ENCODE results near the gene PLEKHM3.

PLEKHM3 gene

GRCh38 chr2:207852791-207853190 lies 172.5 kb downstream of the PLEKHM3 start:
- ATAC-seq = no peak

- no peak for ATAC-seq
These were observed 175.9 kb downstream of the PLEKHM3 start for GRCh38 chr2:207849443-207849842.

GRCh38 chr2:207848545-207848928 lies 176.8 kb downstream of the PLEKHM3 start:
- no peak for ATAC-seq

- no peak for ATAC-seq
These were observed 177.4 kb downstream of the PLEKHM3 start for GRCh38 chr2:207847807-207848544.

GRCh38 chr2:207847098-207847806 lies 178.1 kb downstream of the PLEKHM3 start:
- ATAC-seq = no peak

GRCh38 chr2:207845202-207845864 lies 180.0 kb downstream of the PLEKHM3 start:
- ATAC-seq = no peak

GRCh38 chr2:207844648-207845047 lies 180.7 kb downstream of the PLEKHM3 start:
- no peak for ATAC-seq

- ATAC-seq = no peak
These were observed 185.2 kb downstream of the PLEKHM3 start for GRCh38 chr2:207840101-207840500.

GRCh38 chr2:207839575-207839974 lies 185.8 kb downstream of the PLEKHM3 start:
- ATAC-seq = no peak

GRCh38 chr2:207839028-207839427 lies 186.3 kb downstream of the PLEKHM3 start:
- no peak for ATAC-seq

- no peak for ATAC-seq
These were observed 188.7 kb downstream of the PLEKHM3 start for GRCh38 chr2:207836521-207837133.

GRCh38 chr2:207835805-207836204 lies 189.5 kb downstream of the PLEKHM3 start:
- ATAC-seq = no peak

- peak; percentile 65 to 80 for ATAC-seq
These were observed 192.0 kb downstream of the PLEKHM3 start for GRCh38 chr2:207833251-207833751.

GRCh38 chr2:207831584-207832248 lies 193.6 kb downstream of the PLEKHM3 start:
- no peak for ATAC-seq

GRCh38 chr2:207830778-207831438 lies 194.4 kb downstream of the PLEKHM3 start:
- ATAC-seq = no peak

- ATAC-seq = no peak
These were observed 196.8 kb downstream of the PLEKHM3 start for GRCh38 chr2:207828361-207829057.

GRCh38 chr2:207825978-207826377 lies 199.3 kb downstream of the PLEKHM3 start:
- ATAC-seq = no peak

GRCh38 chr2:207825045-207825954 lies 200.0 kb downstream of the PLEKHM3 start:
- no peak for ATAC-seq

- no peak for ATAC-seq
These were observed 201.5 kb downstream of the PLEKHM3 start for GRCh38 chr2:207823865-207824264.
